ENCODE measurements around the gene LRG1.
"Not testable (repeated sequence)": the region's sequence is repeated elsewhere in the genome, so short reads cannot be mapped to it uniquely, and the experiment has no call there.

Gene LRG1

DNA sequence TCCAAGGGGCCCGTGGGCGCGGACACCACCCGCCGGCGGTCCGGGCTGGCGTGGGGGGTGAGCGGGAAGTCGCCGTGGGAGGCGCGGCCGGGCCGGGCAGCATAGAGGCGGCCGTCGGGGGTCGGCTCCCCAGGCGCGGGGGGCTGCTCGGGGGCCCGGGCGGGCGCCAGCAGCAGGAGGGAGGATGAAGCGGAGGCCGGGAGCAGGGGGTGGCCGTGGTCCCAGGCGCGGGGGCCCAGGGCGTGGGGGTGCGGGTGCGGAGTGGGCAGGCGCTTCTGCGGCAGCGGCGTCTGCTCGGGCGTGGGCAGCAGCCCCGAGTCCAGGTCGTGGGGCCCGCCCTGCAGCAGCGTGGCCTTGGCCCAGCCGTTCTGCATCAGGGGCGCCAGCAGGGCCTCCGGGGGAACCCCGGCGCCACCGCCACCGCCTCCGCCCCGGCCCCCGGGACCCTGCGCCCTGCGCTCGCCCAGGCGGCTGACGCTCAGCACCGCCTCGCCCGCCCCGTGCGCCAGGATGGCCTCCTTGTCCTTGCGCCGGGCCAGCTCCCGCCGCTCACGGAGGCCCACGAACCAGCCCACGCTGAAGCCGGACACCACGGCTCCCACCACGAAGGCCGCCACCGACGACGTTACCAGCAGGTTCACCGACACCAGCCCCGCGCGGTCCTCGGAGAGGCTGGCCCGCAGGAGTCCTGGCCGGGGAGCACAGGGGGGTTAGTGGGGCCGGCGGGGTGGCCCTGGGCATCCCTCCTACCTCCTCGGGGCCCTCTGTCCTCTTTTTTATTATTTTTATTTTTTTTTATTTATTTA lies 4.2 kb upstream of the LRG1 start:
- no peaks in the 10 kb centered on the region for H3K36me3 Mint-ChIP-seq
- peak; percentile 62 for ATAC-seq
- no peak overlapping the region for H3K4me3 Mint-ChIP-seq
- no peaks in the 10 kb centered on the region for H3K9me3 Mint-ChIP-seq
- H3K27me3 Mint-ChIP-seq = peaks cover 21% of the 10 kb centered on the region
- peaks cover 18% of the 10 kb centered on the region for H3K4me1 Mint-ChIP-seq
- H3K27ac Mint-ChIP-seq = no peak overlapping the region

DNA sequence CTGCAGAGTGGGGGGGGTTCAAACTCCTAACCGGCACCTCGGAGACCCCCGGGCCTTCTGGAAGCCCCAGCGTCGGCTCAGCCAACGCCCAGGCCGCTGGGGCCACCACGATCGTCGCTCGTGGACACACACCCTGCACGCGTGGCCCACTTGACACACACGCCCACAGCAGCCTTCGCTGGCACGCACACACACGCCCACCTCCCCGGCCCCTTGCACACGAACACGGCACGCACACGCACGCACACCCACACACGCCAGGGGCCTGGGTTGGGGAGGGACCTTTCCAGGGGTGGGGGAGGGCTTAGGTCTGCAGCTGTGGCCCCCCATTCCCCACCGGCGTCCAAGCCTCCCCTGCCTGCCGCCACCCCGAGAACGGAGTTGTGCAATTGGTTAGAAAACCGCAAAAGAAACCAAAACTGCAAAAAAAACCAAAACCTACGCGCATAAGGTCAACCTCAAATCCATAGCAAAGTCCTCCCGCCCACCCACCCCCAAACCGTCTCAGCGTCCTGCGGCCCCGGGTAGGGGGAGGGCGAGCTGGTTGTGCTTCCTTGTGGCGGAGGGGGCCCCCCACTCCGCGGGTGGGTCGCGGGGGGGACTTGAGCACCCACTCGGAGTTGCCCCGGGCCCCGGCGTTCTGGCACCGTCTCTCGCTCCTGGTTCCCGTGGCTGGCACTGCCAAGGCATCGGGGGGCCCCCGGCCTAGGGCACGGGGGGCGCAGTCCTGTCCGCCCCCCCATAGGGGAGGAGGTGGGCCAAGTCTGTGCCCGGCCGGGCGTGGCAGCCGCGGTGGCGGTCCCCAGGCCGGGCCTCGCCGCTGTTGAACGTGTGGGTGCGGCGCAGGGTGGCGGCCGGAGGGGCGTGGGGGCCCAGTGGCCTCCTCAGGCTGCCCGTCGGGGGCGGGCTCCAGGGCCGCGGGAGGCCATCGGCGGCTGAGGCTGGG lies 3.3 kb upstream of the LRG1 start:
- ATAC-seq = peak; percentile 56
- Mint-ChIP-seq H3K36me3 (no peaks in the 10 kb centered on the region), H3K4me3 (no peak overlapping the region), H3K27ac (no peak overlapping the region), H3K4me1 (peaks cover 22% of the 10 kb centered on the region), H3K9me3 (no peaks in the 10 kb centered on the region), H3K27me3 (peaks cover 25% of the 10 kb centered on the region)

GRCh38 chr19:4541806-4542145 lies 1.9 kb upstream of the LRG1 start:
- not testable (repeated sequence) for H3K9me3 Mint-ChIP-seq, ATAC-seq, H3K27ac Mint-ChIP-seq, H3K4me3 Mint-ChIP-seq, H3K36me3 Mint-ChIP-seq
- Mint-ChIP-seq H3K4me1 (peaks cover 22% of the 10 kb centered on the region), H3K27me3 (peaks cover 35% of the 10 kb centered on the region)

- Mint-ChIP-seq H3K27ac (no peak overlapping the region), H3K9me3 (no peaks in the 10 kb centered on the region), H3K36me3 (no peaks in the 10 kb centered on the region), H3K27me3 (peaks cover 40% of the 10 kb centered on the region), H3K4me3 (no peak overlapping the region), H3K4me1 (peaks cover 22% of the 10 kb centered on the region)
- no peak for ATAC-seq
Observed at GRCh38 chr19:4541114-4541805, 1.4 kb upstream of the LRG1 start.

- ATAC-seq = no peak
- H3K4me3 Mint-ChIP-seq = no peak overlapping the region
- no peaks in the 10 kb centered on the region for H3K36me3 Mint-ChIP-seq
- H3K9me3 Mint-ChIP-seq = no peaks in the 10 kb centered on the region
- peaks cover 22% of the 10 kb centered on the region for H3K4me1 Mint-ChIP-seq
- H3K27ac Mint-ChIP-seq = no peak overlapping the region
- peaks cover 60% of the 10 kb centered on the region for H3K27me3 Mint-ChIP-seq
Observed at GRCh38 chr19:4539169-4539692, 605 bp downstream of the LRG1 start.

GRCh38 chr19:4538601-4538954 lies 1.3 kb downstream of the LRG1 start:
- H3K27me3 Mint-ChIP-seq = peaks cover 67% of the 10 kb centered on the region
- no peak for ATAC-seq
- H3K9me3 Mint-ChIP-seq = no peaks in the 10 kb centered on the region
- H3K27ac Mint-ChIP-seq = no peak overlapping the region
- peaks cover 22% of the 10 kb centered on the region for H3K4me1 Mint-ChIP-seq
- H3K4me3 Mint-ChIP-seq = no peak overlapping the region
- H3K36me3 Mint-ChIP-seq = no peaks in the 10 kb centered on the region

GRCh38 chr19:4537953-4538600 lies 1.8 kb downstream of the LRG1 start:
- H3K27ac Mint-ChIP-seq = no peak overlapping the region
- ATAC-seq = no peak
- H3K36me3 Mint-ChIP-seq = no peaks in the 10 kb centered on the region
- H3K27me3 Mint-ChIP-seq = peaks cover 72% of the 10 kb centered on the region
- H3K4me1 Mint-ChIP-seq = peaks cover 22% of the 10 kb centered on the region
- H3K9me3 Mint-ChIP-seq = no peaks in the 10 kb centered on the region
- H3K4me3 Mint-ChIP-seq = no peak overlapping the region

DNA sequence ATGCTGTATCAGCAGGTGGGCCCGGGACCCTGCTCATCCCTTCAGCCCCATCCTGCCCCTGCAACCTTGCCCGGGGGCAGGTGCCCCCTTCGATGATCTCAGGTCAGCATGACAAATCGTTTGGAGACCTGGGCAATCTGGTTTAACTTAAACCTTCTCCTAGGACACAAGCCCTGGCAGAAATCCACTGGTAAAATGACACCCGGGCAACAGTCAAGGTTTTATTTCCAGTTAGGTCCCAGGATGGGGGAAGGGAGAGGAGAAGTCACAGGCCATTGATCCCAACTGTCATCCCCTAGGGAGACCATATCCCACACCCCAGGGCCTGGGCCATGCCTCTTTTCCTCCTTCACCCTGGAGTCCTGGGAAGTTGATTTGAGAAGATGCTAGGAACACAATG lies 3.0 kb downstream of the LRG1 start:
- peaks cover 22% of the 10 kb centered on the region for H3K4me1 Mint-ChIP-seq
- no peak overlapping the region for H3K4me3 Mint-ChIP-seq
- ATAC-seq = no peak
- peaks cover 77% of the 10 kb centered on the region for H3K27me3 Mint-ChIP-seq
- H3K27ac Mint-ChIP-seq = no peak overlapping the region
- H3K36me3 Mint-ChIP-seq = no peaks in the 10 kb centered on the region
- no peaks in the 10 kb centered on the region for H3K9me3 Mint-ChIP-seq

GRCh38 chr19:4534836-4535658 lies 4.8 kb downstream of the LRG1 start, which contains the start of gene PLIN5:
Gene PLIN5 (minus strand): TSS chr19:4535224. CDS start chr19:4534074, 1,150 bp downstream.
- H3K4me1 Mint-ChIP-seq = peaks cover 14% of the 10 kb centered on the region
- no peaks in the 10 kb centered on the region for H3K9me3 Mint-ChIP-seq
- no peak within 1 kb of the TSS for H3K27ac Mint-ChIP-seq
- peak; percentile 51 for ATAC-seq
- H3K27me3 Mint-ChIP-seq = peaks cover 88% of the 10 kb centered on the region
- H3K4me3 Mint-ChIP-seq = no peak within 1 kb of the TSS
- no peaks in the 10 kb centered on the region for H3K36me3 Mint-ChIP-seq

GRCh38 chr19:4533835-4534424 lies 5.9 kb downstream of the LRG1 start:
- no peak overlapping the region for H3K27ac Mint-ChIP-seq
- no peaks in the 10 kb centered on the region for H3K9me3 Mint-ChIP-seq
- no peaks in the 10 kb centered on the region for H3K36me3 Mint-ChIP-seq
- peaks cover 88% of the 10 kb centered on the region for H3K27me3 Mint-ChIP-seq
- ATAC-seq = no peak
- H3K4me3 Mint-ChIP-seq = no peak overlapping the region
- H3K4me1 Mint-ChIP-seq = peaks cover 3% of the 10 kb centered on the region

DNA sequence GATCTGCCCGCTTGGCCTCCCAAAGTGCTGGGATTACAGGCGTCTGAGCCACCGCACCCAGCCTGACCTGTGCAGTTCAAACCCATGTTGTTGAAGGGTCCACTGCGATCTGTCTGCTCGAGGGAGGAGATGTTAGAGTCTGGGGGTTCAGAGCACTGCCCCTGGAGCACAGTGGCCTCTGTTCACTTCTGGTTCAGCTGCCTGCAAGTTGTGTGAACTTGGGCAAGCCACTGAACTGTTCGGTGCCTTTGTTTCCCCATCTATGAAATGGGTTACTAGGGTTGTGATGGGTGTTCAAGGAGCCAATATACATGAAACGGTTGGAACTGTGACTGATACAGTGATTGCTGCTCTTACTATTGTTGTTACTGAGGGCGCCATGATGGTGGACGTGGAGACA lies 6.5 kb downstream of the LRG1 start:
- H3K4me1 Mint-ChIP-seq = no peaks in the 10 kb centered on the region
- H3K36me3 Mint-ChIP-seq = no peaks in the 10 kb centered on the region
- no peaks in the 10 kb centered on the region for H3K9me3 Mint-ChIP-seq
- H3K27ac Mint-ChIP-seq = no peak overlapping the region
- ATAC-seq = no peak
- no peak overlapping the region for H3K4me3 Mint-ChIP-seq
- peaks cover 88% of the 10 kb centered on the region for H3K27me3 Mint-ChIP-seq

- ATAC-seq = no peak
- Mint-ChIP-seq H3K4me1 (no peaks in the 10 kb centered on the region), H3K27me3 (peaks cover 77% of the 10 kb centered on the region), H3K27ac (no peak overlapping the region), H3K36me3 (no peaks in the 10 kb centered on the region), H3K4me3 (no peak overlapping the region), H3K9me3 (no peaks in the 10 kb centered on the region)
Observed at GRCh38 chr19:4531562-4532165, 8.2 kb downstream of the LRG1 start.

DNA sequence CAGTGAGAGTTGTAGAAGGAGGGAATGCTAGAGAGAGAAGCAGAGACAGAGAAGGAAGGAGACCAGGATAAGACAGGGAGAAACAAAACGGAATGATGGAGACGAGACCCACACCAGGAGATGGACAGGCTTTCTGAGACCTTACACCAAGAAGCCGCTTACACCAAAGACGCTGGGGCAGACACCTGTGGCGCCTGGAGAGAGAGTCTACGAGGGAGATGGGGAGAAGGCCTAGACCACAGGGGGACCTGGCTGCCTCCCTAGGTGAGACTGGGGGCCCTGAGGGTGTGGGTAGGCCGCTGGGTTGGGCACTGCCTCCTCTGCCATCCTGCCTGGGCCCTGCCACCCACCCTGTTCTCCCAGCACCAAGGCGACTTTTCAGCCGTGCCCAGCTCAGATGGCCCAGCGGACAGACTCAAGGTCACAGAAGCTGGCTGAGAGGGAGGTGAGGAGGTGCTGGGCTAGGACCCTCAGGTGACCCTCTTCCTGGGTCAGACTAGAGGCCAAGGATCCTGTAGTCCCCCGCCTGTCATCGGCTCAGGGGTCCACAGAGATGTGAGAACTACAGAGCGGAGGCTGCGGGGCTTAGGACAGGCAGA lies 9.8 kb downstream of the LRG1 start:
- Mint-ChIP-seq H3K9me3 (no peaks in the 10 kb centered on the region), H3K4me1 (no peaks in the 10 kb centered on the region), H3K27ac (no peak overlapping the region)

More for the DNA sequence above, 9.8 kb downstream of the LRG1 start:
- Mint-ChIP-seq H3K36me3 (no peaks in the 10 kb centered on the region), H3K27me3 (peaks cover 60% of the 10 kb centered on the region), H3K4me3 (no peak overlapping the region)
- no peak for ATAC-seq

All from stimulated activated memory B cell treated with anti-CD40 and anti-IgM and Interleukin-4, amounts not matched to agents 10 μg/mL and 1 μg/mL and 100 μg/mL, for 72 hours (primary cell).